ENCODE results near the gene CFAP410. TPM values are rescaled to one million over a fixed set of nuclear protein-coding genes. Genes with fewer than 3 reads are reported as not detected.
"Not testable (repeated sequence)": the region's sequence is repeated elsewhere in the genome, so short reads cannot be mapped to it uniquely, and the experiment has no call there.

CFAP410 gene
- total RNA-seq, 1 experiment from 2014 or later, result 11.0 TPM

DNA sequence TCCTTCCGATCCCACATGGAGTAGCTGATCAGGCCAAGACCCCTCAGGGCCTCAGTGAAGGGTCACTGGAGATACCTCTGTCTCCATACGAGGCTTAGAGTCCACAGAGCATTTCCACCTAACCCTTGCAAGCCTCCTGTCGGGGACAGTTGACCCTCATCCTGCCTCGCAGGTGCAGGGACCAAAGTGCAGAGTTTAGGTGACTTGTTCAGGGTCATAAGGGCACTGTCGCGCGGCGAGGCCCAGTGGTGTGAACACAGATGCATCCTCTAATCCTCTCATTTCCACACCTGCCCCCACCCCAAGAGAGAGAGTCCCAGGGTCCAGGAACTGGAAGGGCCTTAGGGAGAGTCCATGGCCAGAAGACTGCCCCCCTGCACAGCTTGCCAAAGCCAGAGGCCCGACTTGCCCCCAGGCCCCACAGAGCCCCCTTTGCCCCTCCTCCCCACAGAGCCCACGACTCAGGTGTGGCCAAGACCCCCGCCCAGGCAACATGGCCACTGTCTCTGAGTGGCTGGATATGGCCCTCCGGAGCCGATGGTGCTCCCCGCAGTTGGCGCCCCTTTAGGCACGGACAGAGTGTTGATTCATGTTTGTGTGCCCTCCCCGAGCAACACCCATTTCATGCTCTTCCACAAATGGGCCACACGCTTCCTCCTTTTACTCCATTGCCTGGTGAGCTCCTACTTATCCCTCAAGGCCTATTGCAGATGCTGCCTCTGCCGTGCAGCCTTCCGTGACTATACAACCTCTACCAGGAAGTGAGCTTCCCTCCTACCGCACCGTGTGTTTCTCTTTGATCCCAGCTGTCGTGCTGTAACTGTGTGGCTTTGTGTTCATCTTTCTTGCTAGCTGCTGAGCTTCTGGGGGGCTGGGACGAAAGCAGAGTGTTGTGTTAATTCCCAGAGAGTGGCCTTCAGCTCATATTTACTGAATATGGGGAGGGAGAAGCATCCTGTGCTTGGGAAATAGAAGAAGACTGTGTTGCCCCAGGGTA lies 15.9 kb upstream of the CFAP410 start:
- in situ Hi-C loops (cut with HindIII; ENCODE audit: low pct_unique_long_range_greater_than_20kb, low sequenced_read_pairs), result no loop called here
- DNase-seq (ENCODE audit: low read depth, low spot score), result no peak

DNA sequence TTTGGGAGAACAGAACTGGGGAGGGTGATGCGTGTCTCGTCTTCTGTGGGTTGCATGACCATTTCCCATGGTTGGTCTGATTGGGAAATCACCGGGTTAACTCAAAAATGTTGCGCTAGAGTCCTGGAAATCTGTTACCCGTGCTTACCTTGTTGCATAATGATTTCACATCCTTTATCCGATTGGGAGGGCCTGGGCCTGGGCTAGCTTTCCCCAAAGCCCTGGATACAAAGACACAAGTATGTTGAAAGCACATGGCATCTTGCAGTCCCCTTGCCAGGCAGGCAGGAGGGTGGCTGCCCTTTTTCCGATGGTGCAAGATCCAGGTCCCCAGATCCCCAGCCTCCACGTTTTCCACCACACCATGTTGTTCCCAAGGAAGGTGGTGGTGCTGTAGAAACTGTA lies 14.8 kb upstream of the CFAP410 start:
- in situ Hi-C loops (cut with HindIII; ENCODE audit: low pct_unique_long_range_greater_than_20kb, low sequenced_read_pairs), result no loop called here
- no peak for DNase-seq (ENCODE audit: low read depth, low spot score)

DNA sequence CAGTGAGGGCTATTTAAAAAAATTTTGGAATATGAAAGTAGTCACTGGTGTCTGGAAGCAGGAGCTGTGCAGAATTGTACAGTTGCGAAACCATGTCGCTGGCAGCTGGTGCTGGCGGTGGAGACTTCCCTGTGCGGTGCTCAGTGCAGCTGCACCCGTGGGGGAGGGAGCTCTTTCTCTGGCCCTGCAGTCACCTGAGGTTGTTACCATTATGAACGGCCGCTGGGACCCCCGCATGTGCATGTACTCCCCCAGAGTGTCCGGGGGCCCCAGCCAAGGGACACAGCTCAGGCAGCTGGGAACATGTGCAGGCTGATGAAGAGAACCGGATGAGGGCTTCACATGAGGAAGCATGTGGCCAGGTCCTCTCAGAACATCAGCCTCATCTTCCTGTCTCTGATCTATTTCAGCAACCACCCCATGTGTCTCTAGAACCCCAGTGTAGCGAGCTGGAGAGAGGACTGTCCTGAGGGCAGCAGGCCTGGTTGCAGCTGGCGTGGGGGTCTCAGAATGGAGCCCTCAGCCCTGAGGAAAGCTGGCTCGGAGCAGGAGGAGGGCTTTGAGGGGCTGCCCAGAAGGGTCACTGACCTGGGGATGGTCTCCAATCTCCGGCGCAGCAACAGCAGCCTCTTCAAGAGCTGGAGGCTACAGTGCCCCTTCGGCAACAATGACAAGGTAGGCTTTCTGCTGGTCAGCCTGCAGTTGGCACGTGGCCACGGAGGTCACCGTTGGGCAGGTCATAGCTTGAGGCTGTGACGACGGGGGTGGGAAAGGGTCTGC lies 14.2 kb upstream of the CFAP410 start, which contains the start of gene TRPM2:
TRPM2 (plus strand) TSS at position 431 of the 780 bp plus-strand sequence; CDS start at position 511, 80 bp downstream.
- DNase-seq (ENCODE audit: low read depth, low spot score), result no peak
- in situ Hi-C loops (cut with HindIII; ENCODE audit: low pct_unique_long_range_greater_than_20kb, low sequenced_read_pairs), result no loop called here

DNA sequence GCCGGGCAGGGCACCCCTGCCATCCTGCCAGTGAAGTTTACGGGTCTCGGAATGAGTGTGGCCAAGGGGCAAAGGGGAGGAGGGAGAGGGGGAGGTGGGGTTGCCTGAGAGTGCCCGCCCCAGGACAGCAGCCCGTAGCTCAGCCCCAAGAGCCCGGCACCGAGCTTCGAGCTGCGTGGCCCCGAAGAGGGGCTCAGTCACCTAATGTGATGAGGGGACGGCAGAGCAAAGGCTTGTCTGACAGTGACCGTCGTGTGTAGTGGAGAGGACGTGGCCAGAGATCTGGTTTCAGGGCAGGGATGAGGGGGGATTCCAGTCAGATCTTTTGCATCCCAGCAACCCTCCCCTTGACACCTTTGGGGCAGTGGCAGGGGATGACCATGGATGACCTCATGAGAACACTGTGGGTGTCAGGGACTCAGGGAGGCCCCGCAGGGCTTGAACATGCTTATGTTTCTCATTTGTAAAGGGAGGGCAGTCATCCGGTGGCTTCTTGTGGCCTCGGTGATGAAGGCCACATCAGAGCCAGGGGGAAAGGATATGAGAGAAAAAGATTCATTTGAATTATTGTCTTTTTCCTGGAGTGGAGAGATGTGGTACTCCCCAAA lies 13.2 kb upstream of the CFAP410 start:
- DNase-seq (ENCODE audit: low read depth, low spot score), result no peak
- in situ Hi-C loops (cut with HindIII; ENCODE audit: low pct_unique_long_range_greater_than_20kb, low sequenced_read_pairs), result no loop called here

DNA sequence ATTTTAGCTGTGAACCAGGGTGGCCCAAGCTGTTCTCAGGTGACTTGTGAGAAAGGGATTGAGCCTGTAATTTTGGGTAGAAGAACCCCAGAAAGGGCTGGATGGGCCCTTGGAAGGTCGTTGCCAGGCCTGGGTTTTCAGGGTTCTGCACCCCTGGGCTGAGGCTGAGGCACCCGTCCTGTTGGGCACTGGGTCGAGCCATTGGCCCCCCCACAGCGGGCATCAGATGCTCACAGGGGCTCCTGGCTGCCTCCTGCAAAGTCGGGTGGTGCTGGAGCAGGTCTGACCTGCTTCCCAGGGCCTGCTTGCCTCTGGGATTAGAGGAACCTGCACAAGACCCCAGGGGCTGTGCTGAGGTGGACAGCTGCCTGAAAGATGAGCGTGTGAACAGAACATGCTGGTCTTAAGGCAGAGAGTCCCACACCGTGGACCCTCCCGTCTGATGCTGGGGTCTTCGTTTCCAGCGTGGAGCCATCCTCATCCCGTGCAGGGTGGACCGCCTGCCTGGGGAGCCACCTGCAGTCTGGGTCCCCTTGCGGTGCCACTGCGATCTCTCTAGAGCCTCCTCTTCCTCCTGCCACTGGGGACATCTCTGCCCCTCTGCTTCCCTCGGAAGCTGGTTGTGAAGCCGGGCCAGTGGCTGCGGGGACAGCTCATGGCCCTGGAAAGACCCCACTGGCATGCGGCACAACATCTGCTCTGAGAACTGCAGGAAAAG lies 12.5 kb upstream of the CFAP410 start:
- no peak for DNase-seq (ENCODE audit: low read depth, low spot score)
- in situ Hi-C loops (cut with HindIII; ENCODE audit: low pct_unique_long_range_greater_than_20kb, low sequenced_read_pairs), result no loop called here

GRCh38 chr21:44350773-44351481 lies 11.7 kb upstream of the CFAP410 start:
- in situ Hi-C loops (cut with HindIII; ENCODE audit: low pct_unique_long_range_greater_than_20kb, low sequenced_read_pairs), result no loop called here

DNA sequence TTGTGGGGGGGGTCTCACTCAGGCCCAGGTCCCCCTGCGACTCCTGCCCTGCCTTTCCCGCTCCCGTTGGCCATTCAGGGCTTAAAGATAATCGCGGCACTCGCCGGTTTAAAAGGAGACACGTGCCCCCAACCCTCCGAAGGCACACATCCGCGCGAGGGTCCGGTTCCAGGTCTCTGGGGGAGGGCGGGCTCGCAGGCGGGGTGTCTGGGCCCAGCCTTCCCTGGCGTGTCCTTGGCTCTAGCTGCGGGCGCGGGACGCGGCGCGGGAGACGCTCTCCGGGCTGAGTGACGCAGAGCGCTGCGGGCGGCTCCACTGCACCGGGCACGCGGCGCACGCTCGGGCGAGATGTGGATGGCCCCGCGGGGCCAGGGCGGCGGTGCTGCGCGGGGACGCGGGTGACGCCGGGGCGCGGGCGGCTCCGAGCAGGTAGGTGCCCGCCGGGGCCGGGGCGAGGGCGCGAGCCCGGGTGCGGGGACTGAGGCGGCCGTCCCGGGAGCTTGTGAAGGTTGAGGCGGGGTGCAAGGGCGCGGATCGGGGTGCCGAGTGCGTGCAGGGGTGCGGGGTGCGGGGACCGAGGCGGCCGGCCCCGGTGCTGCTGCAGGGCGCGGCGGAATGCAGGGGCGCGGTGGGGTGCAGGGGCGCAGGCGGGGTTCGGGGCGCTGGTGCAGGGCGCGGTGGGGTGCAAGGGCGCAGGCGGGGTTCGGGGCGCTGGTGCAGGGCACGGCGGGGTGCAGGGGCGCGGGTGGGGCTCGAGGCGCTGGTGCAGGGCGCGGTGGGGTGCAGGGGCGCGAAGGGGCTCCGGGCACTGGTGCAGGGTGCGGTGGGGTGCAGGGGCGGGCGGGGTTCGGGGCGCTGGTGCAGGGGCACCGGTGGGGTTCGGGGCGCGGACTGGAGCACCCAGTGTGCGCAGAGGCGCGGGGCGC lies 10.9 kb upstream of the CFAP410 start:
- no peak for DNase-seq (ENCODE audit: low read depth, low spot score)
- in situ Hi-C loops (cut with HindIII; ENCODE audit: low pct_unique_long_range_greater_than_20kb, low sequenced_read_pairs), result no loop called here

More at GRCh38 chr21:44350773-44351481, 11.7 kb upstream of the CFAP410 start:
- DNase-seq (ENCODE audit: low read depth, low spot score), result no peak

DNA sequence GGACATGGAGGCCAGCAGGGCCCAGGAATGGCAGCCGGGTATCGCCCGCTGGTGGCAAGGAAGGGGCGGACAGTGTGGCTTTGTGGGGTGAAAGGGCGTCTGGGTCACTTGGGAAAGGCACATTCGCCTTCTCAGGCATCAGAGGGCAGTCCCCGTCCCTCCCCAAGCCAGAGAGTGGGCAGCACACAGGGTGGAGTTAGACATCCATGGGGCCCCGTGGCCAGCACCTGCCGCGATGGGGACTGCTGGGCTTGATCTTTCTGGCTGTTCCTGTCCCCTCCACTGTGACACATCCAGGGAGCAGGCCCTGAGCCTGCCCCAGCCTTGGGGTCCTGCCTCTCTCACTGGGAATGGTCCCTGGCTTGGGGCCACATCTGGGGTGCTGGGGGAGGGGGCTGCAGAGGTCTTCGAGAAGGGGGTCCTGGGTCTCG lies 10.2 kb upstream of the CFAP410 start:
- in situ Hi-C loops (cut with HindIII; ENCODE audit: low pct_unique_long_range_greater_than_20kb, low sequenced_read_pairs), result no loop called here
- DNase-seq (ENCODE audit: low read depth, low spot score), result no peak

- DNase-seq (ENCODE audit: low read depth, low spot score), result no peak
- in situ Hi-C loops (cut with HindIII; ENCODE audit: low pct_unique_long_range_greater_than_20kb, low sequenced_read_pairs), result no loop called here
These were observed 9.7 kb upstream of the CFAP410 start for GRCh38 chr21:44348861-44349260.

DNA sequence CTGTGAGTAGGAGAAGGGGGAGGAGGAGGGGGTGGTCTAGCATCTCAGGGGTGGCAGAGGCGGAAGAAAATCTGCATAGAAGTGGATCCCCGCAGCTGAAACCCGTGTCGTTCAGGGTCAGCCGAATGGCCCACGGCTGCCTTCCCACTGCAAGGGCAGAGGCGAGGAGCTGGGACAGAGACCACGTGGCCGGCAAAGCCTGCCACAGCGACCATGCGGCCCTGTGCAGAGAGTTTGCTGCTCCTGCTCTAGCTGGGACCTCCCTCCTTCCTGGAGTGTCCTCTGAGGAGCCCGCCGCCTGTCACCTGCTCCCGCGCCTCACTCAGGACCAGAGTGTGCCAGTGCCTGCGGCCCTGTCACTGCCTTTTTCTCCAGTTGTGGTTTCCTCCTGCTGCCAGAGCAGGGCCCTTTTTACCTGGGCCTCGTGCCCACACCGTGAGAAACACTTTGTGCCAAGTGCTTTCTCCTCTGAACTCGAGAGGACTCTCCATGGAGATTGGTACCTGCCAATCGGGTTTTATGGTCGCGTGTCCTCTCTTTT lies 8.8 kb upstream of the CFAP410 start:
- DNase-seq (ENCODE audit: low read depth, low spot score), result no peak
- in situ Hi-C loops (cut with HindIII; ENCODE audit: low pct_unique_long_range_greater_than_20kb, low sequenced_read_pairs), result no loop called here

DNA sequence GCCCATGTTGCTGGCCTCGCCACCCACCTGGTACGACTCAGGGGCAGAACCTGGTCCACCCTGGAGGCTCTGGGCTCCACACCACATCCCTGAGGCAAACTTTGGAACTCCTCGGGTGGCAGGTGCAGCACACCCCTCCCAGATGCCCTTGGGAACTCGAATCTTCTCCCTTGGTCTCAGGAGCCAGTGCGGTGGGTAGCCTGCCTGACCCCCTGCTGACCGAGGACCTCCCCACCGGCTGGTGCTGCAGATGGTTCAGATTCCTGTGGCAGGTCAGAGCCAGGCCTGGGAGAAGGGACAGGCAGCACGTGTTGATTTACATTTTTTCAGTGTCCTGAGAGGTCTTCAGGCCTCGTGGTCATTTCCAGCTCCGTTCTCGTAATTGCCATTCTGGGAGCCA lies 6.3 kb upstream of the CFAP410 start:
- in situ Hi-C loops (cut with HindIII; ENCODE audit: low pct_unique_long_range_greater_than_20kb, low sequenced_read_pairs), result no loop called here

GRCh38 chr21:44344541-44345183 lies 5.5 kb upstream of the CFAP410 start:
- in situ Hi-C loops (cut with HindIII; ENCODE audit: low pct_unique_long_range_greater_than_20kb, low sequenced_read_pairs), result no loop called here

More for the DNA sequence above, 6.3 kb upstream of the CFAP410 start:
- DNase-seq (ENCODE audit: low read depth, low spot score), result no peak

DNA sequence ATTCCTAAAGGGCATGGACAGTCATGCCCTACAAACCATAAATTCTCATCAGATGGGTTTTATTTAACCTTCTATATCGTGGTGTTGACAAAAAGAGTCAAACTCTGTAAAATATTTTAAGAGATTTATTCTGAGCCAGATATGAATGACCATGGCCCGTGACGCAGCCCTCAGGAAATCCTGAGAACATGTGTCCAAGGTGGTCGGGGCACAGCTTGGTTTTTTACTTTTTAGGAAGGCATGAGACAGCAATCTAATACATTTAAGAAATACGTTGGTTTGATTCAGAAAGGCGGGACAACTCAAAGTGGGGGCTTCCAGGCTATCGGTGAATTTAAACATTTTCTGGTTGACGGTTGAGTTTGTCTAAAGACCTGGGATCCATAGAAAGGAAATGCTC lies 3.8 kb upstream of the CFAP410 start:
- in situ Hi-C loops (cut with HindIII; ENCODE audit: low pct_unique_long_range_greater_than_20kb, low sequenced_read_pairs); DNase-seq (ENCODE audit: low read depth, low spot score): not testable (repeated sequence)

More at GRCh38 chr21:44344541-44345183, 5.5 kb upstream of the CFAP410 start:
- no peak for DNase-seq (ENCODE audit: low read depth, low spot score)

DNA sequence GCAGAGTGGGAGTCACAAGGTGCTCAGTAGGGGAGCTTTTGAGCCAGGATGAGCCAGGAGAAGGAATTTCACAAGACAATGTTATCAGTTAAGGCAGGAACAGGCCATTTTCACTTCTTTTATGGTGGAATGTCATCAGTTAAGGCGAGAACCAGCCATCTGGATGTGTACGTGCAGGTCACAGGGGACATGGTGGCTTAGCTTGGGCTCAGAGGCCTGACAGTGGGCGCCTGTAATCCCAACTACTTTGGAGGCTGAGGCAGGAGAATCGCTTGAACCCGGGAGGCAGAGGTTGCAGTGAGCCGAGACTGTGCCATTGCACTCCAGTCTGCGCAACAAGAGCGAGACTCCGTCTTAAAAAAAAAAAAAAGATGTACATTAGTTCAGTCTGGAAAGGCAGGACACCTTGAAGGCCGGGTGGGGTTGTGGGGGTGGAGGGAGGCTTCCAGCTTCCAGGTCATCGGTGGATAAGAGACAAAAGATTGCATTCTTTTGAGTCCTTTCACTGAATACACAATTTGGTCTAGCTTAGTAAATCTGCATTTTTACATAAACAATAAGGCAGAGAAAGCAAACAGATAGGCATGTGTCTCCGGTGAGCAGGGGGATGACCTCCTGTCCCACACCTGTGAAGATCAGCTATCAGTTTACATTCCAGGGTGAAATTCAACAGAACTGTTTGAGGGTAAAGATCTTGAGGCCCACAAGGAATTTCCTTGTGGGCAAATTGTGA lies 2.7 kb upstream of the CFAP410 start:
- in situ Hi-C loops (cut with HindIII; ENCODE audit: low pct_unique_long_range_greater_than_20kb, low sequenced_read_pairs); DNase-seq (ENCODE audit: low read depth, low spot score): not testable (repeated sequence)

Data from SK-MEL-5 (cell line).